Endothelial cell of umbilical vein (primary cell): Measurements from ENCODE around the gene RBFOX1. TPM values are rescaled to one million over a fixed set of nuclear protein-coding genes. Genes with fewer than 3 reads are reported as not detected.

ENCODE experiments used
- BruUV-seq: library from RNA; stranded (reverse); fragments of 400-500 nt; replicated peaks from 2 replicates; lab custom pipeline; 2021; lab: Mats Ljungman, UMichigan
- CTCF ChIA-PET: fragments of 300-600, 350-600 bp; sonication (Branson Sonifier 250); formaldehyde crosslinking; loops from one replicate; lab custom pipeline; 2021; ENCODE audit warnings: antibody characterized with exemption, inconsistent platforms; lab: Charles Lee
- POLR2A ChIA-PET: fragments of 300-600, 350-600 bp; sonication (Branson Sonifier 250); formaldehyde crosslinking; loops from one replicate; lab custom pipeline; 2021; ENCODE audit warnings: antibody characterized with exemption, inconsistent platforms; lab: Charles Lee
- DNase-seq: peaks from one replicate; pipeline ENCODE4 v3.0.0-alpha.2; 2011; ENCODE audit warnings: low read depth, low spot score
- FAIRE-seq: peaks from 2 replicates; lab custom pipeline; 2011; peaks lifted over from hg19 to GRCh38; lab: Jason Lieb, UNC
- H2AFZ ChIP-seq: 2 replicates; pipeline ENCODE4 v1.6.0; 2012; ENCODE audit warnings: low read depth, low read length, control low read depth, inconsistent platforms
- H3K27ac ChIP-seq: 2 replicates; pipeline ENCODE4 v1.5.1; 2011; ENCODE audit warnings: low read depth, mild to moderate bottlenecking, control low read depth, low read length, moderate library complexity; ENCODE audit not compliant: insufficient read depth
- H3K27me3 ChIP-seq, 2 experiments: 2 replicates each; pipeline versions ENCODE4 v1.6.0 to v1.6.1; 2011; ENCODE audit warnings: low read length in 2 of 2, mixed read lengths in 1 of 2; ENCODE audit not compliant: control insufficient read depth in 2 of 2, insufficient read depth in 2 of 2
- H3K36me3 ChIP-seq, 2 experiments: 2 replicates in 1 of 2; 3 replicates in 1 of 2; pipeline ENCODE4 v1.5.1; 2011; ENCODE audit warnings: low read length in 2 of 2, mild to moderate bottlenecking in 1 of 2, moderate library complexity in 1 of 2; ENCODE audit not compliant: control insufficient read depth in 2 of 2, insufficient read depth in 2 of 2; ENCODE audit errors: extremely low read depth in 1 of 2
- H3K4me1 ChIP-seq: 3 replicates; pipeline ENCODE4 v1.5.1; 2011; ENCODE audit warnings: mild to moderate bottlenecking, low read length; ENCODE audit not compliant: control insufficient read depth, insufficient read depth; ENCODE audit errors: extremely low read depth
- H3K4me2 ChIP-seq: 2 replicates; pipeline ENCODE4 v1.6.1; 2011; ENCODE audit warnings: low read length, control low read depth, mixed read lengths; ENCODE audit not compliant: insufficient read depth
- H3K4me3 ChIP-seq, 3 experiments: fragments of 200-600 bp in 1 of 3; sonication (generic), shearing (Covaris generic) in 1 of 3; replicated peaks in 1 of 3; 2 replicates each; pipeline ENCODE4 v1.5.1; 2011 to 2016; ENCODE audit warnings: control low read depth in 3 of 3, low read length in 3 of 3, mild to moderate bottlenecking in 2 of 3, inconsistent platforms in 1 of 3, low read depth in 1 of 3, moderate library complexity in 1 of 3; ENCODE audit not compliant: insufficient read depth in 1 of 3
- H3K79me2 ChIP-seq: 2 replicates; pipeline ENCODE4 v1.6.0; 2012; ENCODE audit warnings: low read length, inconsistent platforms; ENCODE audit not compliant: control insufficient read depth, insufficient read depth
- H3K9ac ChIP-seq: replicated peaks from 2 replicates; pipeline ENCODE3; 2011; ENCODE audit warnings: low read length, control low read depth; ENCODE audit not compliant: insufficient read depth; ENCODE audit errors: extremely low read depth
- H3K9me1 ChIP-seq: replicated peaks from 3 replicates; pipeline ENCODE4 v1.6.0; 2011; ENCODE audit warnings: mild to moderate bottlenecking, low read length; ENCODE audit not compliant: control insufficient read depth, insufficient read depth; ENCODE audit errors: extremely low read depth
- H3K9me3 ChIP-seq: replicated peaks from 2 replicates; pipeline ENCODE4 v1.5.1; 2012; ENCODE audit warnings: low read length, inconsistent platforms; ENCODE audit not compliant: control insufficient read depth, insufficient read depth
- H4K20me1 ChIP-seq: replicated peaks from 2 replicates; pipeline ENCODE3; 2011; ENCODE audit warnings: mild to moderate bottlenecking, low read length; ENCODE audit not compliant: control insufficient read depth, insufficient read depth; ENCODE audit errors: extremely low read depth
- EZH2 ChIP-seq: IDR thresholded peaks from 2 replicates; pipeline ENCODE4 v1.6.1; 2012; ENCODE audit warnings: borderline replicate concordance, low read depth, mild to moderate bottlenecking, moderate library complexity, low read length, inconsistent platforms; ENCODE audit not compliant: severe bottlenecking
- FOS ChIP-seq: IDR thresholded peaks from 2 replicates; pipeline ENCODE4 v1.6.1; 2011; ENCODE audit warnings: mild to moderate bottlenecking, low read length, moderate library complexity, borderline replicate concordance; ENCODE audit not compliant: insufficient read depth
- GATA2 ChIP-seq: IDR thresholded peaks from 2 replicates; pipeline ENCODE4 v1.7.0; 2011; ENCODE audit warnings: low read depth, mild to moderate bottlenecking, moderate library complexity, mixed read lengths, low read length; ENCODE audit not compliant: insufficient read length, insufficient read depth
- JUN ChIP-seq: IDR thresholded peaks from 2 replicates; pipeline ENCODE4 v1.6.1; 2011; ENCODE audit warnings: borderline replicate concordance, low read depth; ENCODE audit not compliant: insufficient read length, insufficient read depth
- MYC ChIP-seq: IDR thresholded peaks from one replicate; pipeline ENCODE4 v1.6.1; 2011; ENCODE audit warnings: mild to moderate bottlenecking, low read depth, low read length
- POLR2A ChIP-seq: IDR thresholded peaks from 2 replicates; pipeline ENCODE4 v1.6.1; 2012; ENCODE audit warnings: low read depth, mild to moderate bottlenecking, control low read depth, low read length
- POLR2AphosphoS5 ChIP-seq: IDR thresholded peaks from 2 replicates; pipeline ENCODE4 v1.6.1; 2012; ENCODE audit warnings: low read depth, mild to moderate bottlenecking, control low read depth, low read length, moderate library complexity; ENCODE audit not compliant: insufficient read depth
- dilution Hi-C: fragments of 300-500 bp; cut with MboI; formaldehyde crosslinking; loops from one replicate; pipeline ENCODE4 v1.15.0; 2019; ENCODE audit warnings: low sequenced_read_pairs; ENCODE audit not compliant: extremely low pct_ligation_motif_present
- intact Hi-C: fragments of 100-400 bp; cut with micrococcal nuclease; formaldehyde crosslinking; loops from one replicate; pipeline ENCODE4 v1.10.0; 2022
- polyA plus RNA-seq, 4 experiments: library from polyadenylated mRNA; depleted of rRNA in 3 of 4; stranded (reverse) in 3 of 4; unstranded in 1 of 4; fragments of >200 nt; gene quantifications; 2 replicates each; pipeline versions ENCODE4 v1.2.1 to v1.2.3, GENCODE V29; 2011 to 2012; ENCODE audit warnings: missing spikeins in 1 of 4
- total RNA-seq: library from RNA; stranded (reverse); gene quantifications from 2 replicates; pipeline ENCODE4 v1.2.3, GENCODE V29; 2021
- TF ChIP-seq, protein P1 (sequence below): IDR thresholded peaks from 2 replicates; pipeline ENCODE4 v1.6.1; 2011; ENCODE audit not compliant: insufficient read depth, insufficient read length
- TF ChIP-seq, protein P2 (sequence below), 2 donors: IDR thresholded peaks; 1 replicate in 1 of 2; 2 replicates in 1 of 2; pipeline ENCODE4 v1.5.1; 2011; ENCODE audit warnings: low read length in 2 of 2, mild to moderate bottlenecking in 2 of 2, moderate library complexity in 2 of 2, control low read depth in 1 of 2, inconsistent platforms in 1 of 2, low read depth in 1 of 2; ENCODE audit not compliant: insufficient read depth in 1 of 2; ENCODE audit errors: extremely low read depth in 1 of 2

RBFOX1 gene
- total and polyA plus RNA-seq, 2 donors (not counting 3 experiments of a cell fraction or from before 2014, with no cell fraction given), result not detected

DNA sequence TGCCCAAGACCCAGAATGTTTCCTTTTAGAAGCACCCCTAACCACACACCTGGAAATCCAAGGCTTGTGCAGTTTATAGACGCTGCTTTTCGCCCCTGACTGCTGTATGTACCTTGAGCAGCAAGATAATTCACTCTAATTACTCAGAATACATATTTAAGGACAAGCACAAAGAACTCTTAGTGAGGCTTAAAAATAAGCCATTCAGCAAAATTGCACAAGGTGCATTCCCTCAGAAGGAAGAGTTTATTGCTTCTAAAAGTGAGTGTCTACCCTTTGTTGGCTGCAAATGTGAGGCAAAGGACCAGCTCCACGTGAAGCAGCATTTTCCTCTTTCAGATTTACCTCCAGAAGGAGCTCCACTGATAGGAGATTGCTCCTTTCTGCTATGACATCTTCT, 208.4 kb downstream of the RBFOX1 start:
- Histone ChIP-seq H3K27ac (no peak overlapping the region), H4K20me1 (no peaks in the 10 kb centered on the region), H3K4me1 (no peaks in the 10 kb centered on the region), H2AFZ (no peak overlapping the region), H3K9me1 (no peaks in the 10 kb centered on the region), H3K4me2 (no peak overlapping the region), H3K79me2 (no peaks in the 10 kb centered on the region), H3K36me3 (no peaks in the 10 kb centered on the region), H3K4me3 (no peak overlapping the region), H3K9ac (no peak overlapping the region), H3K9me3 (peaks cover 15% of the 10 kb centered on the region), H3K27me3 (no peaks in the 10 kb centered on the region)
- DNase-seq (no peak), FAIRE-seq (no peak)
- intact Hi-C loops (no loop called here), dilution Hi-C loops (no loop called here)
- POLR2A ChIA-PET, result no interaction called here
- no TSS peak for BruUV-seq
- TF ChIP-seq JUN (no peak), POLR2AphosphoS5 (no peak), FOS (no peak), POLR2A (no peak), EZH2 (no peak), MYC (no peak), GATA2 (no peak)
- TF ChIP-seq, protein P1, sequence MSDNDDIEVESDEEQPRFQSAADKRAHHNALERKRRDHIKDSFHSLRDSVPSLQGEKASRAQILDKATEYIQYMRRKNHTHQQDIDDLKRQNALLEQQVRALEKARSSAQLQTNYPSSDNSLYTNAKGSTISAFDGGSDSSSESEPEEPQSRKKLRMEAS, result no peak
- TF ChIP-seq, protein P2, sequence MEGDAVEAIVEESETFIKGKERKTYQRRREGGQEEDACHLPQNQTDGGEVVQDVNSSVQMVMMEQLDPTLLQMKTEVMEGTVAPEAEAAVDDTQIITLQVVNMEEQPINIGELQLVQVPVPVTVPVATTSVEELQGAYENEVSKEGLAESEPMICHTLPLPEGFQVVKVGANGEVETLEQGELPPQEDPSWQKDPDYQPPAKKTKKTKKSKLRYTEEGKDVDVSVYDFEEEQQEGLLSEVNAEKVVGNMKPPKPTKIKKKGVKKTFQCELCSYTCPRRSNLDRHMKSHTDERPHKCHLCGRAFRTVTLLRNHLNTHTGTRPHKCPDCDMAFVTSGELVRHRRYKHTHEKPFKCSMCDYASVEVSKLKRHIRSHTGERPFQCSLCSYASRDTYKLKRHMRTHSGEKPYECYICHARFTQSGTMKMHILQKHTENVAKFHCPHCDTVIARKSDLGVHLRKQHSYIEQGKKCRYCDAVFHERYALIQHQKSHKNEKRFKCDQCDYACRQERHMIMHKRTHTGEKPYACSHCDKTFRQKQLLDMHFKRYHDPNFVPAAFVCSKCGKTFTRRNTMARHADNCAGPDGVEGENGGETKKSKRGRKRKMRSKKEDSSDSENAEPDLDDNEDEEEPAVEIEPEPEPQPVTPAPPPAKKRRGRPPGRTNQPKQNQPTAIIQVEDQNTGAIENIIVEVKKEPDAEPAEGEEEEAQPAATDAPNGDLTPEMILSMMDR (IDR thresholded peaks at IDR 0.05; ENCODE audit: extremely low read depth in 1 of 2, insufficient read depth in 1 of 2, low read depth in 1 of 2, low read length in 2 of 2), result no peak
- CTCF ChIA-PET, result no interaction called here
